HepG2 (cell line): ENCODE measurements around the gene IFNK. TPM values are rescaled to one million over a fixed set of nuclear protein-coding genes. Genes with fewer than 3 reads are reported as not detected.

Experiments
- ASH2L ChIP-seq: fragments of 300-600, 200-600 bp; sonication (generic); IDR thresholded peaks from 2 replicates; pipeline ENCODE4 v1.7.0; 2017; ENCODE audit warnings: low read depth, mild to moderate bottlenecking, moderate library complexity, mixed read lengths, low read length; ENCODE audit not compliant: insufficient read length
- HIVEP1 ChIP-seq: sonication (generic); formaldehyde crosslinking; IDR thresholded peaks from 2 replicates; pipeline ENCODE4 v1.4.0; 2020; ENCODE audit warnings: mild to moderate bottlenecking, missing genetic modification reagents
- HNRNPLL ChIP-seq: fragments of 200-400 bp; formaldehyde crosslinking; IDR thresholded peaks from 2 replicates; pipeline ENCODE4 v1.6.1; 2017; ENCODE audit warnings: mild to moderate bottlenecking, low read depth, low read length; ENCODE audit not compliant: poor library complexity, severe bottlenecking
- KDM5A ChIP-seq: fragments of 200-600 bp; sonication (generic); IDR thresholded peaks from 2 replicates; pipeline ENCODE4 v1.7.0; 2018; ENCODE audit warnings: antibody characterized with exemption, mild to moderate bottlenecking, low read length, borderline replicate concordance
- MXD4 ChIP-seq: IDR thresholded peaks from 2 replicates; pipeline ENCODE4 v1.6.1; 2016; ENCODE audit warnings: mild to moderate bottlenecking, missing biosample characterization, missing genetic modification reagents
- POLR2A ChIP-seq, 2 experiments: IDR thresholded peaks; 2 replicates each; pipeline ENCODE4 v1.6.1; 2011; ENCODE audit warnings: low read depth in 2 of 2, low read length in 2 of 2, mild to moderate bottlenecking in 1 of 2, moderate library complexity in 1 of 2; ENCODE audit not compliant: insufficient read depth in 1 of 2
- POLR2AphosphoS5 ChIP-seq: IDR thresholded peaks from 2 replicates; pipeline ENCODE4 v1.6.1; 2012; ENCODE audit warnings: low read depth, low read length
- SALL1 ChIP-seq: sonication (generic); formaldehyde crosslinking; IDR thresholded peaks from 2 replicates; pipeline ENCODE4 v1.8.0; 2022; ENCODE audit warnings: mild to moderate bottlenecking, missing genetic modification reagents
- YEATS2 ChIP-seq: sonication (generic); formaldehyde crosslinking; IDR thresholded peaks from 2 replicates; pipeline ENCODE4 v1.4.0; 2020; ENCODE audit warnings: missing genetic modification reagents, borderline replicate concordance
- ZBTB40 ChIP-seq, 2 experiments: fragments of 450-650 bp in 1 of 2; sonication (generic) in 1 of 2; formaldehyde crosslinking in 1 of 2; IDR thresholded peaks; 2 replicates each; pipeline versions ENCODE4 v1.6.1 to v1.8.0; 2016 to 2022; ENCODE audit warnings: antibody characterized with exemption in 1 of 2, mild to moderate bottlenecking in 1 of 2, missing genetic modification reagents in 1 of 2
- ZFY ChIP-seq: sonication (generic); formaldehyde crosslinking; IDR thresholded peaks from 2 replicates; pipeline ENCODE4 v1.4.0; 2020; ENCODE audit warnings: missing genetic modification reagents
- ZNF317 ChIP-seq: sonication (generic); formaldehyde crosslinking; IDR thresholded peaks from 2 replicates; pipeline ENCODE4 v1.5.0; 2020; ENCODE audit warnings: mild to moderate bottlenecking, missing genetic modification reagents
- ZNF572 ChIP-seq: sonication (generic); formaldehyde crosslinking; IDR thresholded peaks from 2 replicates; pipeline ENCODE4 v1.5.1; 2020; ENCODE audit warnings: mild to moderate bottlenecking, missing genetic modification reagents
- ZNF878 ChIP-seq: sonication (generic); formaldehyde crosslinking; IDR thresholded peaks from 2 replicates; pipeline ENCODE4 v1.8.1; 2023; ENCODE audit warnings: mild to moderate bottlenecking, missing genetic modification reagents, moderate library complexity
- ZNF891 ChIP-seq: sonication (generic); formaldehyde crosslinking; IDR thresholded peaks from 2 replicates; pipeline ENCODE4 v1.5.0; 2020; ENCODE audit warnings: mild to moderate bottlenecking, missing genetic modification reagents
- ZSCAN31 ChIP-seq: sonication (generic); formaldehyde crosslinking; IDR thresholded peaks from 2 replicates; pipeline ENCODE4 v1.5.0; 2020; ENCODE audit warnings: low read depth, mild to moderate bottlenecking, missing genetic modification reagents
- polyA plus RNA-seq, 8 experiments: library from polyadenylated mRNA; depleted of rRNA in 3 of 8; stranded (reverse) in 7 of 8; unstranded in 1 of 8; fragments of >200 nt; fragmentation: Illumina TruSeq in 4 of 8; extraction: Trizol in 4 of 8; gene quantifications; 2 replicates each; pipeline versions ENCODE4 v1.2.1 to v1.2.3, GENCODE V29; 2011 to 2016; ENCODE audit warnings: low read depth in 4 of 8, missing spikeins in 1 of 8, mixed read lengths in 1 of 8; ENCODE audit not compliant: insufficient read depth in 1 of 8
- total RNA-seq, 5 experiments: library from RNA; depleted of rRNA; stranded (reverse); fragments of >200 nt; fragmentation: Illumina TruSeq; extraction: Trizol; gene quantifications; 2 replicates each; pipeline ENCODE4 v1.2.3, GENCODE V29; 2016; ENCODE audit warnings: low read depth in 1 of 5
- TF ChIP-seq, protein P1 (sequence below): IDR thresholded peaks from 2 replicates; pipeline ENCODE4 v1.6.1; 2016; ENCODE audit warnings: missing compliant biosample characterization, missing genetic modification reagents, borderline replicate concordance

The IFNK gene
- total and polyA plus RNA-seq, 2 of the 13 experiments (the other 11 are each of a cell fraction or from before 2014, with no cell fraction given): not detected

DNA sequence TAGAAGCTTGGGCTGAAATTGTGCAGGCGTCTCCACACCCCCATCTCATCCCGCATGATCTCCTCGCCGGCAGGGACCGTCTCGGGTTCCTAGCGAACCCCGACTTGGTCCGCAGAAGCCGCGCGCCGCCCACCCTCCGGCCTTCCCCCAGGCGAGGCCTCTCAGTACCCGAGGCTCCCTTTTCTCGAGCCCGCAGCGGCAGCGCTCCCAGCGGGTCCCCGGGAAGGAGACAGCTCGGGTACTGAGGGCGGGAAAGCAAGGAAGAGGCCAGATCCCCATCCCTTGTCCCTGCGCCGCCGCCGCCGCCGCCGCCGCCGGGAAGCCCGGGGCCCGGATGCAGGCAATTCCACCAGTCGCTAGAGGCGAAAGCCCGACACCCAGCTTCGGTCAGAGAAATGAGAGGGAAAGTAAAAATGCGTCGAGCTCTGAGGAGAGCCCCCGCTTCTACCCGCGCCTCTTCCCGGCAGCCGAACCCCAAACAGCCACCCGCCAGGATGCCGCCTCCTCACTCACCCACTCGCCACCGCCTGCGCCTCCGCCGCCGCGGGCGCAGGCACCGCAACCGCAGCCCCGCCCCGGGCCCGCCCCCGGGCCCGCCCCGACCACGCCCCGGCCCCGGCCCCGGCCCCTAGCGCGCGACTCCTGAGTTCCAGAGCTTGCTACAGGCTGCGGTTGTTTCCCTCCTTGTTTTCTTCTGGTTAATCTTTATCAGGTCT, 49.0 kb downstream of the IFNK start, which contains the start of gene C9orf72 (continued):
- TF ChIP-seq KDM5A (0 out of 2 replicates have a peak, but pooled peaks have one; percentile 39), ZNF317 (CRISPR knock-in tag) (peak; percentile 49; the same call in 1 of the 2 replicates), SALL1 (CRISPR knock-in tag) (peak; percentile 28; the same call in 1 of the 2 replicates), ZBTB40 (IDR thresholded peaks at IDR 0.05) (no peak), ZBTB40 (CRISPR knock-in tag; IDR thresholded peaks at IDR 0.05) (no peak), POLR2A (IDR thresholded peaks at IDR 0.05; ENCODE audit: insufficient read depth in 1 of 2, low read depth in 2 of 2, low read length in 2 of 2) (peak; percentile 34 to 76; a peak in 3 of 4 replicates), POLR2AphosphoS5 (peak; percentile 52; the same call in 1 of the 2 replicates), HIVEP1 (CRISPR knock-in tag) (no peak), ASH2L (peak; percentile 50), ZNF572 (CRISPR knock-in tag) (0 out of 2 replicates have a peak, but pooled peaks have one; percentile 26), ZNF891 (0 out of 2 replicates have a peak, but pooled peaks have one; percentile 32), MXD4 (CRISPR knock-in tag) (peak; percentile 12; the same call in 1 of the 2 replicates), ZFY (CRISPR knock-in tag) (peak; percentile 33; the same call in 1 of the 2 replicates), YEATS2 (CRISPR knock-in tag) (no peak), ZNF878 (CRISPR knock-in tag) (0 out of 2 replicates have a peak, but pooled peaks have one; percentile 34), HNRNPLL (peak; percentile 97), ZSCAN31 (CRISPR knock-in tag) (0 out of 2 replicates have a peak, but pooled peaks have one; percentile 3)
- TF ChIP-seq, protein P1, sequence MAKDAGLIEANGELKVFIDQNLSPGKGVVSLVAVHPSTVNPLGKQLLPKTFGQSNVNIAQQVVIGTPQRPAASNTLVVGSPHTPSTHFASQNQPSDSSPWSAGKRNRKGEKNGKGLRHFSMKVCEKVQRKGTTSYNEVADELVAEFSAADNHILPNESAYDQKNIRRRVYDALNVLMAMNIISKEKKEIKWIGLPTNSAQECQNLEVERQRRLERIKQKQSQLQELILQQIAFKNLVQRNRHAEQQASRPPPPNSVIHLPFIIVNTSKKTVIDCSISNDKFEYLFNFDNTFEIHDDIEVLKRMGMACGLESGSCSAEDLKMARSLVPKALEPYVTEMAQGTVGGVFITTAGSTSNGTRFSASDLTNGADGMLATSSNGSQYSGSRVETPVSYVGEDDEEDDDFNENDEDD: peak; percentile 48; the same call in 1 of the 2 replicates
- TF ChIP-seq, all 625 proteins: peak for 37
